DOHH2 (cell line): ENCODE results near the gene STX1B.

Source experiments
- EZH2phosphoT487 ChIP-seq: fragments of 200-600 bp; sonication (generic); IDR thresholded peaks from 2 replicates; pipeline ENCODE4 v1.6.1; 2017; ENCODE audit warnings: borderline replicate concordance, mild to moderate bottlenecking, antibody characterized with exemption, low read length, moderate library complexity, mixed read lengths
- TF ChIP-seq, protein P1 (sequence below): fragments of 200-600 bp; sonication (generic); IDR thresholded peaks from one replicate; pipeline ENCODE4 v1.5.1; 2014; ENCODE audit warnings: antibody characterized with exemption, mild to moderate bottlenecking, low read depth, low read length; ENCODE audit not compliant: poor library complexity, severe bottlenecking

DNA sequence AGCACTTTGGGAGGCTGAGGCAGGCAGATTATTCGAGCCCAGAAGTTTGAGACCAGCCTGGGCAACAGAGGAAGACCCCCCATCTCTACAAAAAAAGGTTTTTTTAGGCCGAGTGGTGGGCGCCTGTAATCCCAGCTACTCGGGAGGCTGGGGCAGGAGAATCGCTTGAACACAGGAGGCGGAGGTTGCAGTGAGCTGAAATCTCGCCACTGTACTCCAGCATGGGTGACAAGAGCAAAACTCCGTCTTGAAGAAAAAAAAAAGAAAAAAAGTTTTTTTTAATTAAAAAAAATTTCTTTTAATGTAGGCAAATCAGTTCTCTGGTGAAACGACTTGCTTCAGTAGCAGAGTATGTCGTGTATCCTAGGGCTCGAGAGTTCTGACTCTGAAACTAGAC lies 14.5 kb downstream of the STX1B start:
- TF ChIP-seq, protein P1, sequence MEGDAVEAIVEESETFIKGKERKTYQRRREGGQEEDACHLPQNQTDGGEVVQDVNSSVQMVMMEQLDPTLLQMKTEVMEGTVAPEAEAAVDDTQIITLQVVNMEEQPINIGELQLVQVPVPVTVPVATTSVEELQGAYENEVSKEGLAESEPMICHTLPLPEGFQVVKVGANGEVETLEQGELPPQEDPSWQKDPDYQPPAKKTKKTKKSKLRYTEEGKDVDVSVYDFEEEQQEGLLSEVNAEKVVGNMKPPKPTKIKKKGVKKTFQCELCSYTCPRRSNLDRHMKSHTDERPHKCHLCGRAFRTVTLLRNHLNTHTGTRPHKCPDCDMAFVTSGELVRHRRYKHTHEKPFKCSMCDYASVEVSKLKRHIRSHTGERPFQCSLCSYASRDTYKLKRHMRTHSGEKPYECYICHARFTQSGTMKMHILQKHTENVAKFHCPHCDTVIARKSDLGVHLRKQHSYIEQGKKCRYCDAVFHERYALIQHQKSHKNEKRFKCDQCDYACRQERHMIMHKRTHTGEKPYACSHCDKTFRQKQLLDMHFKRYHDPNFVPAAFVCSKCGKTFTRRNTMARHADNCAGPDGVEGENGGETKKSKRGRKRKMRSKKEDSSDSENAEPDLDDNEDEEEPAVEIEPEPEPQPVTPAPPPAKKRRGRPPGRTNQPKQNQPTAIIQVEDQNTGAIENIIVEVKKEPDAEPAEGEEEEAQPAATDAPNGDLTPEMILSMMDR, result no peak
- no peak for TF ChIP-seq EZH2phosphoT487
